HG03064 (cell line): ENCODE results near the gene BLVRA.
"Not testable (repeated sequence)": the region's sequence is repeated elsewhere in the genome, so short reads cannot be mapped to it uniquely, and the experiment has no call there.

Experiments used
- ATAC-seq: cut with Tn5 transposase; IDR thresholded peaks from one replicate; pipeline ENCODE4 v1.9.1; 2021; ENCODE audit warnings: low read depth; ENCODE audit not compliant: unreplicated experiment

The BLVRA gene

GRCh38 chr7:43767311-43767710 lies 8.8 kb downstream of the BLVRA start:
- no peak for ATAC-seq

GRCh38 chr7:43768201-43768886 lies 9.9 kb downstream of the BLVRA start:
- no peak for ATAC-seq

- ATAC-seq: no peak
Observed at GRCh38 chr7:43768887-43769272, 10.4 kb downstream of the BLVRA start.

GRCh38 chr7:43769281-43769680 lies 10.8 kb downstream of the BLVRA start:
- no peak for ATAC-seq

- no peak for ATAC-seq
Observed at GRCh38 chr7:43769791-43770465, 11.4 kb downstream of the BLVRA start.

- ATAC-seq: no peak
Observed at GRCh38 chr7:43771128-43771527, 12.6 kb downstream of the BLVRA start.

GRCh38 chr7:43771573-43771972 lies 13.1 kb downstream of the BLVRA start:
- no peak for ATAC-seq

GRCh38 chr7:43773268-43773667 lies 14.8 kb downstream of the BLVRA start:
- ATAC-seq: not testable (repeated sequence)

- not testable (repeated sequence) for ATAC-seq
Observed at GRCh38 chr7:43775255-43775654, 16.8 kb downstream of the BLVRA start.

GRCh38 chr7:43778293-43779044 lies 20.0 kb downstream of the BLVRA start:
- ATAC-seq: not testable (repeated sequence)

GRCh38 chr7:43779045-43779812 lies 20.7 kb downstream of the BLVRA start:
- no peak for ATAC-seq

GRCh38 chr7:43781726-43782607 lies 23.5 kb downstream of the BLVRA start:
- ATAC-seq: no peak

GRCh38 chr7:43782768-43783555 lies 24.5 kb downstream of the BLVRA start:
- no peak for ATAC-seq

- ATAC-seq: no peak
Observed at GRCh38 chr7:43784030-43784584, 25.6 kb downstream of the BLVRA start.

GRCh38 chr7:43784585-43785087 lies 26.2 kb downstream of the BLVRA start:
- ATAC-seq: peak; percentile 97

GRCh38 chr7:43785420-43785819 lies 26.9 kb downstream of the BLVRA start:
- no peak for ATAC-seq

- no peak for ATAC-seq
Observed at GRCh38 chr7:43787771-43788170, 29.3 kb downstream of the BLVRA start.

- ATAC-seq: no peak
Observed at GRCh38 chr7:43790006-43790405, 31.5 kb downstream of the BLVRA start.

GRCh38 chr7:43790834-43791233 lies 32.4 kb downstream of the BLVRA start:
- no peak for ATAC-seq
